ENCODE results near the gene RHOH. TPM values are rescaled to one million over a fixed set of nuclear protein-coding genes. Genes with fewer than 3 reads are reported as not detected.

The RHOH gene
- polyA plus RNA-seq, 1 experiment, result not detected

- Histone ChIP-seq H3K36me3 (ENCODE audit: control insufficient read depth, insufficient read depth, low read length) (no peaks in the 10 kb centered on the region), H3K27me3 (ENCODE audit: control insufficient read depth, insufficient read depth, low read length) (peaks cover 13% of the 10 kb centered on the region), H3K4me3 (ENCODE audit: low read depth, low read length) (no peak overlapping the region)
- TF ChIP-seq CTCF (IDR thresholded peaks at IDR 0.05; ENCODE audit: insufficient read depth, low read depth, low read length), result no peak
- DNase-seq (ENCODE audit: low read depth), result no peak
- POLR2A ChIA-PET, result no interaction called here
- CTCF ChIA-PET, result no interaction called here
Measured at GRCh38 chr4:40261231-40262076, 64.6 kb downstream of the RHOH start.

- no peak for DNase-seq (ENCODE audit: low read depth)
- no peaks in the 10 kb centered on the region for H3K36me3 ChIP-seq (ENCODE audit: control insufficient read depth, insufficient read depth, low read length)
- H3K27me3 ChIP-seq (ENCODE audit: control insufficient read depth, insufficient read depth, low read length), result peaks cover 13% of the 10 kb centered on the region
- POLR2A ChIA-PET, result no interaction called here
- H3K4me3 ChIP-seq (ENCODE audit: low read depth, low read length), result no peak overlapping the region
- TF ChIP-seq CTCF (IDR thresholded peaks at IDR 0.05; ENCODE audit: insufficient read depth, low read depth, low read length), result no peak
- CTCF ChIA-PET, result no interaction called here
Measured at GRCh38 chr4:40262077-40262528, 65.3 kb downstream of the RHOH start.

GRCh38 chr4:40262861-40263260 is 66.0 kb downstream of the RHOH start:
- ChIA-PET CTCF (no interaction called here), POLR2A (no interaction called here)
- DNase-seq (ENCODE audit: low read depth), result no peak
- no peak overlapping the region for H3K4me3 ChIP-seq (ENCODE audit: low read depth, low read length)
- TF ChIP-seq CTCF (IDR thresholded peaks at IDR 0.05; ENCODE audit: insufficient read depth, low read depth, low read length), result no peak
- H3K36me3 ChIP-seq (ENCODE audit: control insufficient read depth, insufficient read depth, low read length), result no peaks in the 10 kb centered on the region
- peaks cover 13% of the 10 kb centered on the region for H3K27me3 ChIP-seq (ENCODE audit: control insufficient read depth, insufficient read depth, low read length)

GRCh38 chr4:40264497-40264896 is 67.7 kb downstream of the RHOH start:
- Histone ChIP-seq H3K4me3 (ENCODE audit: low read depth, low read length) (no peak overlapping the region), H3K27me3 (ENCODE audit: control insufficient read depth, insufficient read depth, low read length) (peaks cover 8% of the 10 kb centered on the region), H3K36me3 (ENCODE audit: control insufficient read depth, insufficient read depth, low read length) (no peaks in the 10 kb centered on the region)
- no peak for TF ChIP-seq CTCF (IDR thresholded peaks at IDR 0.05; ENCODE audit: insufficient read depth, low read depth, low read length)
- DNase-seq (ENCODE audit: low read depth), result no peak
- CTCF ChIA-PET, result no interaction called here
- POLR2A ChIA-PET, result no interaction called here

- POLR2A ChIA-PET, result no interaction called here
- H3K27me3 ChIP-seq (ENCODE audit: control insufficient read depth, insufficient read depth, low read length), result peaks cover 8% of the 10 kb centered on the region
- no peak for TF ChIP-seq CTCF (IDR thresholded peaks at IDR 0.05; ENCODE audit: insufficient read depth, low read depth, low read length)
- H3K36me3 ChIP-seq (ENCODE audit: control insufficient read depth, insufficient read depth, low read length), result no peaks in the 10 kb centered on the region
- DNase-seq (ENCODE audit: low read depth), result no peak
- H3K4me3 ChIP-seq (ENCODE audit: low read depth, low read length), result no peak overlapping the region
- CTCF ChIA-PET, result interaction anchor here (0.6 kb wide), 1 partner anchor 420 kb away, joined by 3 read pairs; no protein-coding TSS in a partner anchor
Measured at GRCh38 chr4:40264995-40265909, 68.4 kb downstream of the RHOH start.
